Activated T-cell treated with anti-CD3 and anti-CD28 coated beads for 4 hours (primary cell): ENCODE measurements around the gene EEF1AKMT3.
A peak's percentile ranks its signal among the peaks of the same experiment; 100 is the strongest.
"Not testable (repeated sequence)": the region's sequence is repeated elsewhere in the genome, so short reads cannot be mapped to it uniquely, and the experiment has no call there.

Source experiments
- DNase-seq: peaks from one replicate; pipeline ENCODE4 v3.0.0-alpha.2; 2020

Gene EEF1AKMT3

DNA sequence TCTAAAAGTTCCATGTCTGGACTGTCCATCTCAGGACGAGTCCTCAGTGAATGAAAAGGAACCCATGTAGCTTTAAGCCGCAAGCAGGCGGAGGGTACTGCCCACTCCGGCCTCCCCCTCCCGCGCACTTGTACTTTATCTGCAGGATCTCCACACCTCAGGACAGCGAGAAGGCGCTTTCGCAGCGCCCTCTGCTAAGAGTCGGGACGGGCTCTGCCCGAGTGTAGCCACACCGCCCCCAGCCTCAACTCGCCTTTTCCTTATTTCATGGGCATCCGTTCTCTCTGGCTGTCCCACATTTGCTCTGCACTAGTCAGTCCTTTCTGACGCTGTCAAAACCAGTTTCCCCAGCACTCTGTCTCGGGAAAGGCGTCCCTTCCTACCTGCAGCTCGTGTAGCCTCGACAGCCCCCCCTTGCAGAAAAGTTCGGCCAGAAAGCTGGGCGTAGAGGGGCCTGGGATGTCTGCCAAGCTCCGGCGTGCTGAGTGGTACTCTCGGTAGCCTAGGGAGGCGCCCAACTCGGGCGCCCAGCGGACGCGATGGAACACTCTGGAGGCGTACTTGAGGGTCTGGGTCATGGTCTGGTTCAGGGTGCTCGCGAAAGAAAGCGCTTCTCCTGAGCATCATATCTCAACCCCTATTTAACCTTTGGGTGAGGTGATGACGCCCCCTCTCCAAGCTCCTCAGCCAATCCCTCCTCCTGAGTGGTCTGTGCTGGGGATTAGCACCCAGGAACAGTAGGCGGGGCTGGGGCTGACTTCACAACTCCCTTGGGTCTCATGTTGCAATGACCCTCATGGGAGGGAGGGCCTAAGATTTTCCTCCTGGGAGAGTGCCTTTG lies 5.7 kb upstream of the EEF1AKMT3 start, which contains the start of gene CYP27B1:
CYP27B1 (minus strand) TSS at position 615 of the 841 bp plus-strand sequence; CDS start at position 578, 37 bp downstream.
- DNase-seq, result no peak

GRCh38 chr12:57767305-57767698 lies 5.1 kb upstream of the EEF1AKMT3 start:
- no peak for DNase-seq

DNA sequence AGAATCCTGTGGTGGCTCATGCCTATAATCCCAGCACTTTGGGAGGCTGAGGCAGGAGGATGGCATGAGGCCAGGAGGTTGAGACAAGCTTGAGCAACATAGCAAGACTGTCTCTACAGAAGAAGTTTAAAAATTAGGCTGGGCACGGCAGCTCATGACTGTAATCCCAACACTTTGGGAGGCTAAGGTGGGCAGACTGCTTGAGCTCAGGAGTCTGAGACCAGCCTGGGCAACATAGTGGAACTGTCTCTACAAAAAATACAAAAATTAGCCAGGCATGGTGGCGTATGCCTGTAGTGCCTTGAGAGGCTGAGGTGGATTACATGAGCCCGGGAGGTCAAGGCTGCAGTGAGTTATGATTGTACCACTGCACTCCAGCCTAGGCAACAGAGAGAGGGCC lies 4.5 kb upstream of the EEF1AKMT3 start:
- no peak for DNase-seq

GRCh38 chr12:57769594-57769993 lies 2.8 kb upstream of the EEF1AKMT3 start:
- no peak for DNase-seq

DNA sequence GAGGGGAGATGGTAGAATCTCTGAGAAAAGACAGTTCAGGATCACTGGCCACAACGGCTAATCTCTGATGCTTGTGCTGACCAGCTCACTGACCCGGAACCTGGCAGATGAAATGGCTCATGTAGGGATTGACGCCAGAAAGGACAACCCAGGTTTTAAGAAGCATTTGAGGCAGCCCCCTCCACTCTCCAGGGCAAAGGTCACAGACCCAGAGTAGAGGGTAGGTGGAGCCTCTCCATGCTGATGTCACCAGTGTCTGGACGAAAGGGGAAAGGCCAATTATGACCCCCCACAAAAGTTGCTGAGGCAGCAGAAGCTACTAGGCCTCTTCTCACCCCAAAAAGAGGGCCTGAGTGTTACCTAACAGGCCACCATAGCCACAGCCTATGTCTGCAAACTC lies 1.7 kb upstream of the EEF1AKMT3 start:
- no peak for DNase-seq

GRCh38 chr12:57771236-57771872 lies 1.1 kb upstream of the EEF1AKMT3 start:
- DNase-seq, result peak; percentile 90

DNA sequence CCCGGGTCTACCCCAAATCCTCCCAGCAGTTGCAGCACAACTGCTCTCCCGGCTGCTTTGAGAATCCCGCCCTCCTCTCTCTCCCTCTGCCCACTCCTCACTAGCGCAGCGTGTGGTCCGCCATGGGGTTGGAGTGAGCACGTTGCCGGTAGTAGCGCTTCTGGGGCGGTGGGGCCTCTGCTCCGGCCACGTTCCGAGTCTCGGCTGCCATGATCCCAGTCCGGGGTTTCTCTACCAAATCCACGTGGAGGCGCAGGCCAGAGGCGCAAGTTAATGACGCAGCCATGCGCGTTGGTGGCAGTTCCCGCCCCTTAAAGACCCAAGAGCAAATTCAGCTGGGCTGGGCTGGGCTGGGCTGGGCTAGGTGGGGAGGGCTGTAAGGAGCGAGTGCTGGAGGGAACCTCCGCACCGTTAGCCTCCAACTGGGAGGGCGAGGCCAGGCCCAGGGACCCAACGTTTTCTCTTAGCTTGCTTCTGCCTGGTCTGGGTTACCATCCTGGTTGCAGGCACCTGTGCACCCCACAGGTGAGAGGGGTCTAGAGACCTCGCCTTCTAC lies 463 bp upstream of the EEF1AKMT3 start, which contains the start of gene METTL1:
METTL1 (minus strand) TSS at position 233 of the 556 bp plus-strand sequence; CDS start at position 211, 22 bp downstream.
- DNase-seq, result peak; percentile 91

GRCh38 chr12:57774634-57775033 lies 2.2 kb downstream of the EEF1AKMT3 start:
- DNase-seq, result not testable (repeated sequence)

- no peak for DNase-seq
These were observed 2.6 kb downstream of the EEF1AKMT3 start for GRCh38 chr12:57775044-57775443.

GRCh38 chr12:57775563-57776246 lies 3.3 kb downstream of the EEF1AKMT3 start:
- no peak for DNase-seq

GRCh38 chr12:57776247-57776587 lies 3.8 kb downstream of the EEF1AKMT3 start:
- DNase-seq, result no peak

DNA sequence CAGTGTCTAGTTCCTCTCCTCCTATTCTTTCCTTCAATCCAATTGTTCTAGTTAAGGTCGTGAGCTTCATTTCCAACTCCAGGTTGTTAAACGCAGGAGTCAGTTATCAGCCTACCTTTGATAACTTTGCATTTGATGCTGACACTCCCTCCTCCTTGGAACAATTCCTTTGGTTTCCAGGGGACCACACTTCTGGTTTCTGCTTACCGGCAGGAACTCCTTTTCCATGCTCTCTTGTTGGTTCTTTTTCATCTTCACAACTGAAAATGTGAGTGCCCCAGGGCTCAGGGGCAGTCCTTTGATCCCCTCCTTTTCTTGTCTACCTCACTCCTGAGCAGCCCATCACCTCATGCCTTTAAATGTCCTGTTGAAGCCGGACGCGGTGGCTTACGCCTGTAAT lies 5.0 kb downstream of the EEF1AKMT3 start:
- no peak for DNase-seq

- DNase-seq, result no peak
These were observed 5.5 kb downstream of the EEF1AKMT3 start for GRCh38 chr12:57777911-57778310.

DNA sequence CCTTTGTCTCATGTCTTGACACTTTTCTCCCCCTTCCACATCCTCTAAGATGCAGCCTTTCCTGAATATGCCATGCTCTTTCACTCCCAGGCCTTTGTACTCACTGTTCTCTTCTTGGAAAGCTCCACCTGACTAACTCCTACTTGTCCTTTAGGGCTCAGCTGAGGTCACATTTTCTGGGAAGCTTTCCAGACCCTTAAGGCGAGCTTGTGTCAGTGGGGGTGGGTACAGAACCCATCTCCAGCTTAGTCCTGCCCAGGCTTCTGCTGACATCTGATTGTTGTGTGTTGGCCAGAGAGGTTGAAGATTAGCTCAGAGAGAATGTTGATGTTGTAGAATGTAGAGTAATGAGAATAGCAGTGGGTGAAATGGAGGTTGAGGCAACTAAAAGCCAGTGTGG lies 7.3 kb downstream of the EEF1AKMT3 start:
- DNase-seq, result no peak

DNA sequence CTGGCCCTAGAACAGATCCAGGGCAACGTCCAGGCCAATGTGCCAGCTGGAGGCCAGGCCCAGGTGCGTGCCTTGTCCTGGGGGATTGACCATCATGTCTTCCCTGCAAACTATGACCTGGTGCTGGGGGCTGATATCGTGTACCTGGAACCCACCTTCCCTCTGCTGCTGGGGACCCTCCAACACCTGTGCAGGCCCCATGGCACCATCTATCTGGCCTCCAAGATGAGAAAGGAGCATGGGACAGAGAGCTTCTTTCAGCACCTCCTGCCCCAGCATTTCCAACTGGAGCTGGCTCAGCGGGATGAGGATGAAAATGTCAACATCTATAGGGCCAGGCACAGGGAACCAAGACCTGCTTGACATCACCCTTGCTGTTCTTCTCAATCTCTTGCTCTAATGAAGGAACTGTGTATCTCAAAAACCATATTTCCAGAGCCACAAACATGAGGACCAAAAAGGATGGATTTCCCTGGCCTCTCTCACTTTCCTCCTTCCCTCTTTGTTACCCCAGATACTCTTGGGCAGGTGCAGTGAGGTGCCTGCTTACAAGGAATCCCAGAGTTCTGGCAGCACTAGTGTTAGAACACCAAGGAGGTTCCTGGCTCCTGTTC lies 8.0 kb downstream of the EEF1AKMT3 start:
- no peak for DNase-seq

- DNase-seq, result no peak
These were observed 8.8 kb downstream of the EEF1AKMT3 start for GRCh38 chr12:57781244-57781643.

DNA sequence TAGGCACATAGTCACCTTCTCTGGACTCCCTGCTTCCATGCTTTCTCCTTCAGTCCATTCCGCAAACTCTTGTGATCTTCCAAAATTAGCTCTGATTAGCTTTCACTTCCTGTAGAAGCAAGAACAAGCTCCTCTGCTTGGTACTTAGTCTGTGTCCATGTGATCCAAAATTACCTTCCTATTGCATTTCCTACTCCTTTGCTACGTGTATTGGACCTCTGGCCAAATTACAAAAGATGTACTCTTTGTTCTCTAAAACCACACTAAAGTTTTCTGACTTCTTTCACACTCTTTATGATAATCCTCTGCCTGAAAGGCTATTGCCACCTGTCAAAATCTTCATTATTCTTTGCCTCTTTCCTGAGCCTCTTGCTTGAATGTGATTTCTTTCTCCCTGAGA lies 9.4 kb downstream of the EEF1AKMT3 start:
- no peak for DNase-seq

GRCh38 chr12:57782243-57782607 lies 9.8 kb downstream of the EEF1AKMT3 start:
- no peak for DNase-seq

DNA sequence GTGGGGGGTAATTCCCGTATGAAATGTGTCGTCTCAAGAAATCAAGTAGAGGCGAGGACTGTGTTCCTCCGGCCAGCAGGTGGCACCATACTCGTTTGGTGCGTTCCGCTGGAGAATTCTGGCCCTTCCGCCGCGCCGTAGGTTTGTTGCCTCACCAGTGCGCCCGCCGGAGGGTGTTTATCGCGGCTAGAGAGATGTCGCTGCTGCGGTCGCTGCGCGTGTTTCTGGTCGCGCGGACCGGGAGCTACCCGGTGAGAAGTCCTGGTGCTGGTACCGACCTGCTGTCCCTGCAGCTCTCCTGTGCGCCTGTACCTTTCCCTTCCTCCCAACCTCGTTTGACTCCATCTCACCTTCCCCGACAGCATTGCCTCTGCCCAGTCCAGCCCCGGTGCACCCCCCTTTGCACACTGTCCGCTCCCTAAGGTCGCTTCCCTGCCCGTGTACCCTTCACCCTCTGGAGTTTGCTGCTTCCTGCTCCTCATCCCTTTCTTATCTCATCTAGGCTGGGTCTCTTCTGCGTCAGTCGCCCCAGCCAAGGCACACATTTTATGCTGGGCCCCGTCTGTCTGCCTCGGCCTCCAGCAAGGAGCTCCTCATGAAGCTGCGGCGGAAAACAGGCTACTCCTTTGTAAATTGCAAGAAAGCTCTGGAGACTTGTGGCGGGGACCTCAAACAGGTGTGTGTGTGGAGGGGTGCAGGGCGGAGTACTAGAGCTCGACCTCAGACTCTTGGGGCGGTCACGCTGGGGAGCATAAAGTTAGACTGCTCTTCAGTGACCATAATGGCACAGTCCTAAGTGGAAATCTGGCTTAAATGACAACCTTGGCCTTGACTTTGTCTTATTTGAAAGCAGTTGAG lies 10.4 kb downstream of the EEF1AKMT3 start, which contains the start of gene TSFM:
TSFM (plus strand) TSS at position 180 of the 858 bp plus-strand sequence; CDS start at position 195, 15 bp downstream.
- DNase-seq, result peak; percentile 96

- no peak for DNase-seq
These were observed 11.0 kb downstream of the EEF1AKMT3 start for GRCh38 chr12:57783466-57783801.

DNA sequence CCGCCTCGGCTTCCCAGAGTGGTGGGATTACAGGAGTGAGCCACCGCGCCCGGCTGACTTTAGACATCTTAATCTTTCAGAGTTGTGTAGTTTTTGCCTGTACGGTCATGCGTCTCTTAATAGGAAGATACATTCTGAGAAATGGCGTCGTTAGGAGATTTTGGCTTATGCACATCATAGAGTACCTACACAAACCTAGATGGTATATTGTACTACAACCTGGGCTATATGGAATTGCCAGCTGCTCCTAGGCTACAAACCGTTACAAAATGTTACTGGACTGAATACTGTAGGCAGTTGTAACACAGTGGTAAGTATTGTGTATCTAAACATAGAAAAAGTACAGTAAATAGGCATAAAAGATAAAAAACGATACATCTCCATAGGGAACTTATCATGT lies 11.4 kb downstream of the EEF1AKMT3 start:
- no peak for DNase-seq

DNA sequence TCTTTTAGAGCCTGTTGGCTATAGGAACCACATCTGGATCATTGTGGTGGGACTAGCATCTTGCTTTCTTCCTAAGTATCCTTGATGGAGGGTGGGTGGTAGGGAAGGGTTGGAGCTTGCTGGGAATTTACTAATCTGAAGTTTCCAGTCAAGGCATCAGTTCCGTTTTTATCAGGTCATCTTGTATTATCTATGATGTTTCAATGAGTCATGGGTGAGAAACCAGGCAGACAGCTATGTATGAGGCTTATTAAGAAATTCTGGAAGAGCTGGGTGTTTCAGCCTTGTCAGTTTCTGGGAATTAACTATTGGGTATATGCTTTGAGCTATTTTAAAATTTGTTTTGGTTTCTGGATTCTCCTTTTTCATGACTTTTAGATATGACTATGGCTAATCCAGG lies 21.5 kb downstream of the EEF1AKMT3 start:
- no peak for DNase-seq
